Fibroblast of lung (primary cell): ENCODE data around the gene SBNO2. TPM values are rescaled to one million over a fixed set of nuclear protein-coding genes. Genes with fewer than 3 reads are reported as not detected.

Experiments
- DNase-seq, 2 donors: peaks; one replicate each; pipeline versions ENCODE4 v3.0.0 to v3.0.0-alpha.2; 2010; ENCODE audit warnings: low read depth in 2 of 2
- H2AFZ ChIP-seq: 2 replicates; pipeline ENCODE4 v1.5.1; 2012; ENCODE audit warnings: low read length, control low read depth, inconsistent platforms
- H3K27ac ChIP-seq: 2 replicates; pipeline ENCODE4 v1.5.1; 2011; ENCODE audit warnings: low read length, control low read depth; ENCODE audit not compliant: insufficient read depth
- H3K27me3 ChIP-seq: 2 replicates; pipeline ENCODE4 v1.5.1; 2011; ENCODE audit warnings: mild to moderate bottlenecking, low read length; ENCODE audit not compliant: control insufficient read depth, insufficient read depth
- H3K36me3 ChIP-seq: 2 replicates; pipeline ENCODE4 v1.5.1; 2011; ENCODE audit warnings: low read length; ENCODE audit not compliant: control insufficient read depth, insufficient read depth
- H3K4me1 ChIP-seq: 2 replicates; pipeline ENCODE4 v1.5.1; 2011; ENCODE audit warnings: low read length; ENCODE audit not compliant: control insufficient read depth, insufficient read depth; ENCODE audit errors: extremely low read depth
- H3K4me2 ChIP-seq: 2 replicates; pipeline ENCODE4 v1.5.1; 2011; ENCODE audit warnings: low read length, control low read depth; ENCODE audit not compliant: insufficient read depth; ENCODE audit errors: extremely low read depth
- H3K4me3 ChIP-seq, 4 experiments: fragments of 200-600 bp in 1 of 4; sonication (generic) in 1 of 4; replicated peaks in 1 of 4; 2 replicates each; pipeline ENCODE4 v1.5.1; 2011 to 2016; ENCODE audit warnings: low read length in 4 of 4, low read depth in 3 of 4, mild to moderate bottlenecking in 3 of 4, control low read depth in 2 of 4, inconsistent platforms in 1 of 4, mixed read lengths in 1 of 4; ENCODE audit not compliant: insufficient read depth in 1 of 4; ENCODE audit errors: control extremely low read depth in 1 of 4
- H3K79me2 ChIP-seq: 2 replicates; pipeline ENCODE4 v1.5.1; 2012; ENCODE audit warnings: mild to moderate bottlenecking, low read length, inconsistent platforms; ENCODE audit not compliant: control insufficient read depth, insufficient read depth
- H3K9ac ChIP-seq: 2 replicates; pipeline ENCODE4 v1.5.1; 2011; ENCODE audit warnings: mild to moderate bottlenecking, low read length, control low read depth; ENCODE audit not compliant: insufficient read depth
- H3K9me3 ChIP-seq: 2 replicates; pipeline ENCODE4 v1.5.1; 2012; ENCODE audit warnings: low read depth, low read length; ENCODE audit not compliant: control insufficient read depth, insufficient read depth
- H4K20me1 ChIP-seq: 2 replicates; pipeline ENCODE4 v1.5.1; 2011; ENCODE audit warnings: low read length; ENCODE audit not compliant: control insufficient read depth, insufficient read depth; ENCODE audit errors: extremely low read depth
- EZH2 ChIP-seq: IDR thresholded peaks from 2 replicates; pipeline ENCODE4 v1.5.1; 2012; ENCODE audit warnings: low read length, control low read depth, mild to moderate bottlenecking; ENCODE audit errors: missing control alignments
- polyA plus RNA-seq, 2 donors: library from polyadenylated mRNA; depleted of rRNA in 1 of 2; stranded (reverse) in 1 of 2; unstranded in 1 of 2; fragments of >200 nt; gene quantifications; 2 replicates each; pipeline ENCODE4 v1.2.1, GENCODE V29; 2011 to 2012; ENCODE audit warnings: missing spikeins in 1 of 2
- total RNA-seq: library from RNA; depleted of rRNA; stranded (reverse); fragments of >200 nt; gene quantifications from 2 replicates; pipeline ENCODE4 v1.2.1, GENCODE V29; 2014
- TF ChIP-seq, protein P1 (sequence below), 2 donors: IDR thresholded peaks in 1 of 2; conservative IDR thresholded peaks in 1 of 2; 1 replicate in 1 of 2; 2 replicates in 1 of 2; pipeline ENCODE4 v1.5.1; 2011 to 2012; ENCODE audit warnings: low read length in 2 of 2, control low read depth in 1 of 2, inconsistent platforms in 1 of 2, low read depth in 1 of 2, mild to moderate bottlenecking in 1 of 2

The SBNO2 gene
- total and polyA plus RNA-seq, 2 donors (not counting 1 experiment from before 2014, with no cell fraction given) = 12.6 to 55.8 TPM

DNA sequence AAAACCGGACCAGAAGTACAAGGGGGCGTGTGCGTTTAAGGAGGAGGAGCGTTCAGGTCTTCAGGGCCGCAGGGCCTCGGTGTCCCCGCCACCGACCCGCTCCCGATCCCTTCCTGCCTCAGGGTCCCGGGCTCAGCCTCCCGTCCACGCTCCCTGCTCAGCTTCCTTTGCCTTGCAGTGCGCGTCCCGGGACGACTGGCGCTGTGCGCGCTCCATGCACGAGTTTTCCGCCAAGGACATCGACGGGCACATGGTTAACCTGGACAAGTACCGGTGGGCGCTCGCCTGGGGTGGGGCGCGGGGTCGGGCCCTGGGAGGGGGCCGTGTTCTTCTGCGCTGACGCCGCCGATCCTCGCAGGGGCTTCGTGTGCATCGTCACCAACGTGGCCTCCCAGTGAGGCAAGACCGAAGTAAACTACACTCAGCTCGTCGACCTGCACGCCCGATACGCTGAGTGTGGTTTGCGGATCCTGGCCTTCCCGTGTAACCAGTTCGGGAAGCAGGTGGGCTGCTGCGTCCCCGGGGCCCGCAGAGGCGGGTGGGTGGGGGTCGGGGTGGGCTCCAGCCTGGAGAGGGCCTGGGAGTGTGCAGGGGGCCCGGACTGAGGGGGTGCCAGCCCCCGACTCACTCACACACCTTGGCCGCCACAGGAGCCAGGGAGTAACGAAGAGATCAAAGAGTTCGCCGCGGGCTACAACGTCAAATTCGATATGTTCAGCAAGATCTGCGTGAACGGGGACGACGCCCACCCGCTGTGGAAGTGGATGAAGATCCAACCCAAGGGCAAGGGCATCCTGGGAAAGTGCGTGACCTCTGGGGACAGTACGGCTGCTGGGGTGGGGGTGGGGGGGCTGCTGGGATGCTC lies 68.8 kb downstream of the SBNO2 start:
- peaks cover 15% of the 10 kb centered on the region for H3K79me2 ChIP-seq
- H3K4me3 ChIP-seq = peak overlapping the region; percentile 55 to 71 (median 64)
- H3K27me3 ChIP-seq = no peaks in the 10 kb centered on the region
- TF ChIP-seq, protein P1, sequence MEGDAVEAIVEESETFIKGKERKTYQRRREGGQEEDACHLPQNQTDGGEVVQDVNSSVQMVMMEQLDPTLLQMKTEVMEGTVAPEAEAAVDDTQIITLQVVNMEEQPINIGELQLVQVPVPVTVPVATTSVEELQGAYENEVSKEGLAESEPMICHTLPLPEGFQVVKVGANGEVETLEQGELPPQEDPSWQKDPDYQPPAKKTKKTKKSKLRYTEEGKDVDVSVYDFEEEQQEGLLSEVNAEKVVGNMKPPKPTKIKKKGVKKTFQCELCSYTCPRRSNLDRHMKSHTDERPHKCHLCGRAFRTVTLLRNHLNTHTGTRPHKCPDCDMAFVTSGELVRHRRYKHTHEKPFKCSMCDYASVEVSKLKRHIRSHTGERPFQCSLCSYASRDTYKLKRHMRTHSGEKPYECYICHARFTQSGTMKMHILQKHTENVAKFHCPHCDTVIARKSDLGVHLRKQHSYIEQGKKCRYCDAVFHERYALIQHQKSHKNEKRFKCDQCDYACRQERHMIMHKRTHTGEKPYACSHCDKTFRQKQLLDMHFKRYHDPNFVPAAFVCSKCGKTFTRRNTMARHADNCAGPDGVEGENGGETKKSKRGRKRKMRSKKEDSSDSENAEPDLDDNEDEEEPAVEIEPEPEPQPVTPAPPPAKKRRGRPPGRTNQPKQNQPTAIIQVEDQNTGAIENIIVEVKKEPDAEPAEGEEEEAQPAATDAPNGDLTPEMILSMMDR (conservative IDR thresholded peaks at IDR 0.05 in 1 of 2, IDR thresholded peaks at IDR 0.05 in 1 of 2; ENCODE audit: low read depth in 1 of 2, low read length in 2 of 2) = no peak
- TF ChIP-seq EZH2 = no peak
- H3K4me1 ChIP-seq = peaks cover 18% of the 10 kb centered on the region
- peak overlapping the region; percentile 69 for H3K9ac ChIP-seq
- peak overlapping the region; percentile 86 for H3K27ac ChIP-seq
- H2AFZ ChIP-seq = no peak overlapping the region
- no peaks in the 10 kb centered on the region for H3K9me3 ChIP-seq
- peaks cover 37% of the 10 kb centered on the region for H3K36me3 ChIP-seq
- no peaks in the 10 kb centered on the region for H4K20me1 ChIP-seq
- peak overlapping the region; percentile 87 for H3K4me2 ChIP-seq
- DNase-seq = peak in 1 of 2 donors; percentile 55

DNA sequence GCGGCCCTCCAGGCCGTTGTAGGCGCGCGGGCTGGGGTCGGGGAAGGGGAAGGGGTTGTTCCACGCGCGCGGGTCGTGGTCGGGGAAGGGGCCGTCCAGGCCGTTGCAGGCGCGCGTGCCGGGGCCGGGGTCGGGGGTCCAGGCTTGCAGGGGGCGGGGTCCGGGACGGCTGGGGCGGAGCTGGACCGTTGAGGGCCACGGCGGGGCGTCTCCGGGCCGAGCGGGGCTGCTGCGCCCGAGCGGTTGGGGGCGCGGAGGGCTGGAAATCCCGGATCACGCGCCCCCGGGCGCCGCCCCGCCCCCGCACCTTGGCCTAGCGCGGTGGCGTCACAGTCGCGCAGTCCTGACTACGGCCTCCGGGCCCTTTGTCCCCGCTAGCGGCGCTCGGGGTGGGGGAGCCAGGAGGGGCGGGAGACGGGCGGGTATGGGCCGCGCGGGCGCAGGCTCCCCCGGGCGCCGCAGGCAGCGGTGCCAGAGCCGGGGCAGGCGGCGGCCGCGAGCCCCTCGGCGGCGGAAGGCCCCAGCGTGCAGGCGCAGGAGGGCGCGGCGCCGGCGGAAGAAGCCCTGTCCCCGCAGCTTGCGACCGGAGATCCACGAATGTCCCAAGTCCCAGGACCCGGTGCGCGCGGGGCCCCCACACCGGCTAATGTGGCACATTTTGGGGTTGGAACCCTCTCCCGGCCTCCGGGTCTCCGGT lies 69.6 kb downstream of the SBNO2 start:
- Histone ChIP-seq H3K27ac (peak overlapping the region; percentile 86), H3K9ac (peak overlapping the region; percentile 69), H3K4me2 (peak overlapping the region; percentile 87), H3K36me3 (peaks cover 30% of the 10 kb centered on the region), H2AFZ (no peak overlapping the region), H3K27me3 (no peaks in the 10 kb centered on the region), H3K79me2 (peaks cover 15% of the 10 kb centered on the region), H4K20me1 (no peaks in the 10 kb centered on the region), H3K4me1 (peaks cover 18% of the 10 kb centered on the region), H3K9me3 (no peaks in the 10 kb centered on the region), H3K4me3 (peak overlapping the region; percentile 55 to 71 (median 64))
- TF ChIP-seq, protein P1 (conservative IDR thresholded peaks at IDR 0.05 in 1 of 2, IDR thresholded peaks at IDR 0.05 in 1 of 2; ENCODE audit: low read depth in 1 of 2, low read length in 2 of 2) = no peak
- no peak for TF ChIP-seq EZH2
- peak; percentile 67 to 70 for DNase-seq

DNA sequence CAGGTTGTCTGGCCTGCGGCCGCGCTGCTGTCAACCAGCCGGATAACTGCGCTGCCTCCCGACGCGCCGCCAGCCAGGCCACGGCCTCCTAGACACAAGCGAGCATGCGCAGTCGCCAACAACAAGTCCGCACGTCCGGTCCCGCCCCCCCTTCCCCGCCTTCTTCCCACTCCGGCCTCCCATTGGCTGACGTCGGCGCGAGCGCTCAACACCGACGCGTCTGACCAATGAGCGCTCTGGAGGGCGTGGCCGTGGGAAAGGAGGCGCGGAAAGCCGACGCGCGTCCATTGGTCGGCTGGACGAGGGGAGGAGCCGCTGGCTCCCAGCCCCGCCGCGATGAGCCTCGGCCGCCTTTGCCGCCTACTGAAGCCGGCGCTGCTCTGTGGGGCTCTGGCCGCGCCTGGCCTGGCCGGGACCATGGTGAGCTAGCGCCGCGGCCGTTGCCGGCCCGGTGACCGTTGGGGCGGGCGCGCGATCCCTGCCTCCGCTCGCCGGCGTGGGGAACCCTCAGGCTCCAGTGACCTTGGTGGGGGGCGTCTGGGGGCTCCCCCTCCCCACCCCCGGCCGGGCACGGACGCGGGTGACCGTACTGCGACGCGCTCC lies 70.3 kb downstream of the SBNO2 start, which contains the start of gene GPX4:
Gene GPX4, plus strand, starts transcription at position 287 of the 603 bp plus-strand sequence. Its CDS starts 50 bp downstream, at position 337.
- TF ChIP-seq, protein P1 (conservative IDR thresholded peaks at IDR 0.05 in 1 of 2, IDR thresholded peaks at IDR 0.05 in 1 of 2; ENCODE audit: low read depth in 1 of 2, low read length in 2 of 2) = no peak
- no peak for TF ChIP-seq EZH2
- Histone ChIP-seq H3K4me1 (peaks cover 20% of the 10 kb centered on the region), H3K79me2 (peaks cover 15% of the 10 kb centered on the region), H3K4me2 (peak within 1 kb of the TSS; percentile 87), H3K27ac (peak within 1 kb of the TSS; percentile 86), H3K36me3 (peaks cover 26% of the 10 kb centered on the region), H3K27me3 (no peaks in the 10 kb centered on the region), H2AFZ (no peak within 1 kb of the TSS), H3K4me3 (peak within 1 kb of the TSS; percentile 55 to 71 (median 64)), H3K9ac (peak within 1 kb of the TSS; percentile 69), H4K20me1 (no peaks in the 10 kb centered on the region), H3K9me3 (no peaks in the 10 kb centered on the region)
- DNase-seq = peak; percentile 98 to 99
